ENCODE measurements around the gene MTHFD1L.

DNA sequence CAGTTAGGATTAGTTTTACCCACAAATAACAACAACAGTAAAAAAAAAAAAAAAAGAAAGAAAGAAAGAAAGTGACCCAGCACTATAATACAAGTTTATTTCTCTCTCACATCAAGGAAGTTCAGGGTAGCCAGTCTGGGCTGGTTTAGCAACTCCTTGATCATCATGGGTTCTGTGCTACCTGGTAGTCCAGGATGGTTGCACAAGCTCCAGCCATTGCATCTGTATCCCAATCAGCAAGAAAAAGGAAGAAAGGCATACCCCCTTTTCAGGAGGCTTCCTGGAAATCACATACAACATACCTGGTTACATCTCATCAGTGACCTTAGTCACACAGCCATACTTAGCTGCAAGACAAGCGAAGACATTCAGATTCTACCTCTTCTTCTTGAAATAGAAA is 128.5 kb downstream of the MTHFD1L start:
- TF ChIP-seq FOXP2 (optimal IDR thresholded peaks at IDR 0.05; ENCODE audit: control extremely low read depth, extremely low read length, insufficient read depth) (no peak), POLR2AphosphoS5 (IDR thresholded peaks at IDR 0.05; ENCODE audit: borderline replicate concordance, low read depth, low read length) (no peak), EZH2 (IDR thresholded peaks at IDR 0.05) (no peak)
